ENCODE results near the gene APBB2.

- TF ChIP-seq USF2 (IDR thresholded peaks at IDR 0.05; ENCODE audit: low read depth, low read length) (no peak), RAD21 (IDR thresholded peaks at IDR 0.05; ENCODE audit: low read length) (no peak), CTCF (conservative IDR thresholded peaks at IDR 0.05; ENCODE audit: low read depth, low read length) (no peak), SMC3 (IDR thresholded peaks at IDR 0.05; ENCODE audit: low read depth, low read length) (no peak), POLR2A (IDR thresholded peaks at IDR 0.05; ENCODE audit: low read depth, low read length) (no peak), ELK1 (IDR thresholded peaks at IDR 0.05; ENCODE audit: borderline replicate concordance, low read depth, low read length) (no peak)
Measured at GRCh38 chr4:40848251-40848650, 366.1 kb downstream of the APBB2 start.

All from IMR-90 (cell line).